Central memory CD4-positive, alpha-beta T cell (primary cell): ENCODE measurements around the gene CYP1A2.
"Not testable (repeated sequence)": the region's sequence is repeated elsewhere in the genome, so short reads cannot be mapped to it uniquely, and the experiment has no call there.

ENCODE experiments used
- DNase-seq: peaks from one replicate; pipeline ENCODE4 v3.0.0; 2022

The CYP1A2 gene

DNA sequence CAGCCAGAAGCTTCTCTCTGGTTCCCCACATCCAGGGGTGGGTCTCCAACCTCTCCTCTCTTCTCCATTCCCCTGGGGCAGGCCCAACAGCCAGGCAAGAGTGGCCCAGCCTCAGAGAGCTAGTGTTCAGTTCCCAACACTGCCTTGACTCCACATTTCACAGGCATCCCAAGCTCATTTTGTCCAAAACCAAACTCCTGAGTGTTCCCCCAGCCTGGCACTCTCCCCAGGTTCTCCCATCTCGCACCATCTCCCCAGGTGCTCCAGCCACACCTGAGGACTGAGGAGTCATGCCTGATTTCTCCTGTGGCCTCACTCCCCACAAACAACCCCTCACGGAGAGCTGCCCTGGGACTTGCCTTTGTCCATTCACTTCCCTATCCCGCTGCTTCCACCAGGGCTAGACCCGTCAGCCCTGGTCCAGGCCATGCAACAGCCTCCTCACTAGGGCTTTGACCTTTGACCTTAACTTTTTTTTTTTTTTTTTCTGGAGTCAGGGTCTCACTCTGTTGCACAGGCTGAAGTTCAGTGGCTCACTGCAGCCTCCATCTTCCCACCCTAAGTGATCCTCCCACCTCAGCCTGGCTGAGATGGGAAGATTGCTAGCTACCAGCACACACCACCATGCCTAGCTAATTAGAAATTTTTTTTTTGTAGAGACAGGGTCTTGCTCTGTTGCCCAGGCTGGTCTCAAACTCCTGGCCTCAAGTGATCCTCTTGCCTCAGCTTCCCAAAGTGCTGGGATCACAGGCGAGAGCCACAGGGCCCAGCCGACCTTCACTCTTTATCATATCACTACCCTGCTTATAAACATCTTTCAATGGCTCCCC, 29.3 kb downstream of the CYP1A2 start:
- DNase-seq = no peak

DNA sequence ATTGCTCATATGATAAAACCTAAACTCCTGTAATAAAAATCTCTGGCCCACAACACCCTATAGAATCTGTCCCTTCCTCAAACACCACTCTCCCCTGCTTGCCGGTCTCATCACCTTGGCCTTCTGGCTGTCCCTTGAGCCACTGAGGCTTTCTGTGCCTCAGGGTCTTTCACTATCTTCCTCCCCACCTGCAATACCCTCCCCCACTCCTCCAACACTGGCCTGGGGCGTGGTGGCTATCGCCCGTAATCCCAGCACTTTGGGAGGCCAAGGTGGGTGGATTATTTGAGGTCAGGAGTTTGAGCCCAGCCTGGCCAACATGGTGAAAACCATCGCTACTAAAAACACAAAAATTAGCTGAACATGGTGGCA, 29.9 kb downstream of the CYP1A2 start:
- no peak for DNase-seq

DNA sequence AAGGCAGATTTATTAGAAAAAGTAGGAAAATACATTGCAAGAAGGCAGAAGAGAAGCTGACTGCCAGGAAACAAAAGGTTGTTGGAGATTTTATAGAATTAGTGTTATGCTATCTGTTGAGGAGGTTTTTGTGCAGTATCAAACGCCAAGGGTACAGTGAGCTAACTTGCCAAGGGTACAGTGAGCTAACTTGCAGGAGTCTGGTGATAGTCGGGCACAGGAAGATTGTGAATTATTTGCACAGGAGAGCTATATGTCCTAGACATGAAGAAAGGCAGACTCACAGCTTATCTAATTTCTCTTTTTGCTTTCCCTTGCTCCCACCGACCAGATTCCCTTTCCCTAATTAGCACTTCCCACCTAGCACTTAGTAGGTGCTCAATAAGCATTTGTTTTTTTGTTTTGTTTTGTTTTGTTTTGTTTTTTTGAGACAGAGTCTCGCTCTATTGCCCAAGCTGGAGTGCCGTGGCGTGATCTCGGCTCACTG, 30.6 kb downstream of the CYP1A2 start:
- DNase-seq = no peak

DNA sequence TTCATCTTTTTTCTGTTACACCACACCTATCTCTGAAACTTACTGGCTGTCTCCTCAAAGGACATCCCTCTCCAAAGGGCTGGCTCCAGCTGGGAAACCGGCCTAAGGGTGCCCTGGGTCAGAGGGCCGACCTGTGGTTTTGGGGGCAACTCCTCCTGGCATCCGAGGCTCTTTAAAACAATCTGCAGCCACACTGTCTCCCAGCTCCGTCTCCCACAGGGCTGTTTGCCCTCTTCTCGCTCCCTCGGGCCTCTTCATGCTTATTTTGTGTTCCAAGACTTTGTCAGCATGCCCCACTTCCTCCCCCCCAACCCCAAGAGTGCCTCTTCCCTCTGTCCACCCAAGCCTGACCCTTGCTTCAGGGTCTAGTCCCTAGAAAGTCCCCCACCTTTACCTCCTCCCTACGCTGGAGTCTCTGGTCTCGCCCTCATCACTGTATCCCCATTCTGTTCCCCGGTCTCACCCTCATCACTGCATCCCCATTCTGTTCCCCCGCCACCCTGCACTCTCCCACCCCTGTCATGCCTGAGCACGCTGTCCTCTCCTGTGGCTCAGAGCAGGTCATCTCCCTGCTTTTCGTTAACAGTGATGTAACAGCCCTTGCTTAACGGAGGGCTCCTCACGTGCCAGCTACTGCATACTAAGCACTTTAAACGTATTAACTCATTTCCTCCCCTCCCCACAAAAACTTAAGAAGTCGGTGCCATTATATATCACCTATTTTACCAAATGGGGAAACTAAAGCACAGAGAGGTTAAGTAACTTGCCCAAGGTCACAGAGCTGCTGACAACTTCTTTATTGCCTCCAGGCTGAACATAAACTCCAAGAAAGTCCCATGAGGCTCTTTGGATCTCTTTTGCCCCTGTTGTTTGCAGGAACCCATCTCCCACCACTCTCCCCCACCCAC, 32.1 kb downstream of the CYP1A2 start:
- peak; percentile 62 for DNase-seq

DNA sequence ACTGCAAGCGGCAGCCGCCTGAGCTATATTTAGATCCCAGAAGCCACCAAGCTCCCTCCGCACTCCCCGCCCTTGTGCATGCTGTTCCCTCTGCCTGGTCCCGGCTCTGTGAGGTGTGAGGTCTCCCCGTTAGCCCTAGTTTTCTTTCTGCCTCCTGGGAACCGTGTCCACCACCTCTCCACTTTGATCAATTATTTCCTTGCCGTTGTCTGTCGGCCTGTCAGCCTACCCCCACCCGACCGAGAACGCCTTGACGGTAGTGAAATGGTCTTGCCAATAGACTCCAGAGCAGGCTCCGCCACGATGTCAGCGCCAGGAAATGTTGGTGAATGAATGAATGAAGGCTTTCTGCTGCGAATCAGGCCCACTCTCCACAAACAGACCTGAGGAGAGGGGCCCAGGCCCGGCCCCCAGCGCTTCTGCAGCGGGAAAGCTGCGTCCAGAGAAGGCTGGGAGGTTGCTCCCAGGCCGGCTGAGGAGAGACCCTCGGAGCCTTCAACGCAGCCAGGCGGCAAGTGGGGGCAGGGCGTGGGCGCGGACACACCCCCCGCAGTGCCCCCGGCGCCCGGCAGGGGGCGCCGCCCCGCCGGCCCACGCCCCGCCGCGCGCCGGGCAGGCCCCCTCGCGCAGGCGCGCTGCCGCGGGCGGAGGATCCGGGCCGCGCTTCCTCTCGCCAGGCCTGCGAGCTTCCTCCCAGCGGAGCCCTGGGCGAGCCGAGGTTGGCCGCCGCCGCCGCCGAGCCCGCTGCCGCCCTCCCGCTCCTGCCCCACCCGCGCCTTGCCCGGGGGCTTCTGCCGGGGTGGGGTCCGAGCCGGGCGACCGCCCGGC, 33.0 kb downstream of the CYP1A2 start, which contains the start of gene CSK:
Gene CSK, plus strand, starts transcription at position 650 of the 828 bp plus-strand sequence. CDS start 16,218 bp downstream, outside the sequence.
- peak; percentile 82 for DNase-seq

DNA sequence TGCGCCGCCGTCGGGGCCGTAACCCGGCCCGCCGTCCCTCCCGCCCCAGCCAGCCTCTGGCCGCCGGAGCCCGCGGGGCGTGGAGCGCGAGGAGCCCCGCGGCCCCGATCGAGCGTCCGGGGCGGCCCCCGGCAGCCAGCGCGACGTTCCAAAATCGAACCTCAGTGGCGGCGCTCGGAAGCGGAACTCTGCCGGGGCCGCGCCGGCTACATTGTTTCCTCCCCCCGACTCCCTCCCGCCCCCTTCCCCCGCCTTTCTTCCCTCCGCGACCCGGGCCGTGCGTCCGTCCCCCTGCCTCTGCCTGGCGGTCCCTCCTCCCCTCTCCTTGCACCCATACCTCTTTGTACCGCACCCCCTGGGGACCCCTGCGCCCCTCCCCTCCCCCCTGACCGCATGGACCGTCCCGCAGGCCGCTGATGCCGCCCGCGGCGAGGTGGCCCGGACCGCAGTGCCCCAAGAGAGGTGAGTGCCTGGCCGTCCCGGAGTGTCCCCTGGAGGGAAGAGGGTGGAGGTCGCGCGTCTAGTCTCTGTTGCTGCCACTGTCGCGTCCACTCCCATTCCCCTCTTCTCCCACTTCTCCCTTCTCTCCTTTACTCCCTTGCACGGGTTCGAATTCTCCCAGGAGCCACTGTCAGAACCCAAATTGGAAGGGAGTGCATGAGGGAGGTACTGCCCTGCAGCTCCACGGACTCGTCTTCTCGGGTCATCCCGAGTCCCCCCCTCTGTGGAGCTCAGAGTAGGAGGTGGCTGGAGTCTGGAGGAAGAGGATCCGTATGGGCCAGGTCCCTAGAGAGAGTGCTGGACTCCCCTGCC, 33.8 kb downstream of the CYP1A2 start:
- DNase-seq = peak; percentile 64

DNA sequence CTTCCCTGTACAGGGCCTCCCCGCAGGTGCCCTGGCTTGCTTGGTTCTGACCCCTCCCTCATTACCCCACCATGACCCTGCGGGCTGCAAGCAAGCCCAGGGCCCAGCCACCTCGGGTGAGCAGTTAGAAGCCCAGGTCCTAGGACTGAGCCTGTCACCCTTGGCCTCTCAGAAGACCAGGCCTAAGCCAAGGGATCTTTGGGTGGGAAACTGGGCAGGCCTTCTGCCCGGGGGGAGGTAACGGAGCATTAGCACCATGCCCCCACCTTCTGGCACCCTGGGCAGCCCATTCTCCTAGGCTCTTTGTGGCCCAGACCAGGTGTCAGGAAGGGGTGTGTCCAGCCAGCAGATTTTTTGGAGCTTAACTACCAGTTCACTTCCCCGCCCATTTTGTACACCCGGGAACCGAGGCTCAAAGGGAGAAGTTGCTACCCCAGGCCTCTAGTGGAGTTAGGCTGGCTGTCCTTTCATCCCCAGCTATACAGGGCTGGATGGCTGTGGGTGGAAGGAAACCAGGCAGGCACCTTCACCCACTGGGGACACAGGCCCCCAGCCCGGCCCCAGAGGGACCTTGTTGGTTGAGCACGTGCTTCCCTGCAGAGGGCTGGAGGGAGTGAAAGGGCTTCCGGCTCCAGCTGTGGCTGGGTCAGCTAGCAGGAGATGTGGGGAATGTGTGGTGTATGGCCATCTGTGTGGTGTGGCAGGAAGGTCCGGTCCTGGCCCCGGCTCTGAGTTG, 34.6 kb downstream of the CYP1A2 start:
- DNase-seq = no peak

DNA sequence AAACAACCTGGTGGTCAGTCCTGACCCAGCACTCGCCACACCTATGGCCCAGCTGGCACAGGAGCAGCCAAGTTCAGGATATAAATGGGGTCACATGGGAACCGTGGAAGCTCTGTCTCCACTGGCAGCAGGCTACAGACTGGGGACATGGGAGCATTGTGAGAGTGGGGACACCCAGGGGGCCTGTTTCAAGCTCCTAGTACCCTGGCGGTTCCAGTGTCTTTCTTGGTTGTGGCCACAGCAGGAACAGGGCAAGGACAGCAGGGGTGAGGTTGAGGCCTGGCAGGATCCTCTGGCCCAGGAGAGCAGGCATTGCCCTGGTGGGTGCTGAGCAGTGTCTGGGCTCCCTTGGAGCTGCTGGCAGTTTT, 35.1 kb downstream of the CYP1A2 start:
- no peak for DNase-seq

DNA sequence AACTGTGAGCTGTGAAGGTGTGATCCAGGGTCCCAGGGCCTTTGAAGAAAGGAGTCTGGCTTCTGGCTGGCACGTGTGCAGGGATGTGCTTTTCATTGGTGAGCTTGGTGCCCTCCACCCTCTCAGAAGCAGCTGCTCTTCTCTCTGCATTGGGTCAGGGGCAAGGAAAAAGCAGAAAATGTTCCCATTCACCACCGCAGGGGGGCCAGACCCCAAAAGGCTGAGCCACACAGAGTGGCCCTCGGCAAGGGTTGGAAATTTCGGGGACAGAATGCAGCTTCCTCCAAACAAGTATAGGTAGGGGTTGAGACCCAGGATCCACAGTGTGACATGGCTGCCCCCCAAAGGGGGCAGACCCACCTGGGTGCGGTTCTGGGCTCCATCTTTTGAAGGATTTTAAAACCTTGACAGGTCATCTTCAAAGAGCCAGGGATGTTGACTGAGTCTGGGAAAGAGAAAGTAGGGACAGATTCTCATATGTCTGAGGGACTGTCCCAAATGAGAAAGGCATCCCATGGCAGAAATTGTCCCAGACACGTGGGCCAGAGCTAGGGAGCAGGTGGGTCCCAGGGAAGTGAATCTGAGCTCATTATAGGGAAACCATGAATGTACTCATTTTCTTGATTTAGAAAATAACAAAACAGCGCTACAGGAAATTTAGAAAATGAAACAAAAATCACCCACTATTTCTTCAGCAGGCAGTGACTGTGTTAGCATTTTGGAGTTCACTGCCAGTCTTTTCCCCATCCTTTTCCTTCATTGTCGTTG, 36.0 kb downstream of the CYP1A2 start:
- no peak for DNase-seq

DNA sequence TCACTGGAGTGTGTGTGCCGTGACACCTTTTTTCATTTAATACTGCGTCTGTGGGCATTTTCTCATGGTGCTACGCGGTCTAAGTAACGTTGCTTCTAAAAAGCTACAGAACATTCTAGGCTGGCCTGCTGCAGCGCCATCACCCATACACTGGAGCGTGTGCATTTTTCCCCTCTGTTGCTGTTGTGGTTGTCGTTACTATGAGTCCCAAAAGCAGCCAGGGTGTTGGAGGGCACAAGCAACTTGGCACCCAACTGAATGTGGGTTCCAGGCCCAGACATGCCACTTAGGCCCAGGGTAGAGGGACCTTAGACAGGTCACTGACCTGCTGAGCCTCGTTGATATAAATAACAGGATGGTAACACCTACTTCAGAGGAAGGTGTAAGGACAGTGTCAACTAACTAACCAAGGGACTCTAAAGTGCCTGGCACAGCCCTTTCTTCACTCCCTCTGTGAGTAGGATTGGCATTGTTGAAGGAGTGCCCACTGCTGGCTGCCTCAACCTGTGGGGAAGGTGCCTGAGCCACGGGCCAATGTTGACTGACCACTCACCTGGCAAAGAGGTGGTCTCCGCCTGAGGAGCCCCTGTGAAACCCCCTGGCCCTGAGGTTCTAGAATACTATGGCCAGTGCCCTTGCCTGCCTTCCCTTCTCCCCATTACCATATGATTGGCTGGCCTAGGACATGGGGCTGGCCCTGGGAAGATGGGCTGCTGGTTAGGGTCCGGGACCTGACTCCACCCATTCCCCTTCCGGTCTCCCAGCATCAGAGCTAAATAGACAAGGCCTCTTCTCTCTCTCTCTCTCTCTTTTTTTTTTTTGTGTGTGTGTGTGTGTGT, 36.8 kb downstream of the CYP1A2 start:
- peak; percentile 40 for DNase-seq

DNA sequence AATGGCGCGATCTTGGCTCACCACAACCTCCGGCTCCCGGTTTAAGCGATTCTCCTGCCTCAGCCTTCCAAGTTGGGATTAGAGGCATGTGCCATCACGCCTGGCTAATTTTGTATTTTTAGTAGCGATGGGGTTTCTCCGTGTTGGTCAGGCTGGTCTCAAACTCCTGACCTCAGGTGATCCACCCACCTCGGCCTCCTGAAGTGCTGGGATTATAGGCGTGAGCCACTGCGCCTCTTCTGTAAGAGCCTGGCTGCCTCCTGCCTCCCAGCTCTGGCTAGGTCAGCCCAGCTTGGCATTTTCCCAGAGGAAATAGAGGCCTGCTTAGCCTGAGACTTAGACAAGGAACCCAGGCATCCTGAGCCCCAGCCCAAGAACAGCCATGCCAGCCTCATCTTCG, 37.4 kb downstream of the CYP1A2 start:
- not testable (repeated sequence) for DNase-seq

DNA sequence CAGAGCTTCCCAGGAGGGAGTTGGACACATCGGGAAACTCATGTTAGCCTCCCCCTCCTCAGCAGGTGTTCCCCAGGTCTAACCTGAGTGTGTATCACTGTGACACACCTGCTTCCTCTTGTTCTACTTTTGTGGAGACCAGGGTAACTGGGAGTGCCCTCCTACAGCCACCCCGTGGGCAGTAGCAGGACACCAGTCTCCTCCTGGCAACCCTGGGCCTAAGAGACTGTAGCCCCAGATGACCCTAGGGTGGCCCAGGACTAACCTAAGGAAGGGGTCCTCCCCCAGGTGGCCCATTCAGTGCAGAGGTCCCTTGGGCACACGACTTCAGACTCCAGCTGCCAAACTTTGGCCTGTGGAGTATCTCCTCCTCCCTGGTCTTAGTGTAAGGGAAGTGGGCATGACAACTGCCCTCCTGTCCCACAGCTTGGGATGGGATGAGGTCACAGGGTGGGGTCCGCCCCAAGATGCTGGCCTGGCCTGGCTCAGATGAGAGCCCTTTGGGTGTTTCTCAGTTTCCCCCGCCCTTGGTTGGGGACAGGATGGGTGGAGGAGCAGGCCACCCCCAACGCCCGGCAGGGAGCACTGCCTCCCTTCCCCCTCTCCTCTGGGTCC, 38.0 kb downstream of the CYP1A2 start:
- DNase-seq = no peak

DNA sequence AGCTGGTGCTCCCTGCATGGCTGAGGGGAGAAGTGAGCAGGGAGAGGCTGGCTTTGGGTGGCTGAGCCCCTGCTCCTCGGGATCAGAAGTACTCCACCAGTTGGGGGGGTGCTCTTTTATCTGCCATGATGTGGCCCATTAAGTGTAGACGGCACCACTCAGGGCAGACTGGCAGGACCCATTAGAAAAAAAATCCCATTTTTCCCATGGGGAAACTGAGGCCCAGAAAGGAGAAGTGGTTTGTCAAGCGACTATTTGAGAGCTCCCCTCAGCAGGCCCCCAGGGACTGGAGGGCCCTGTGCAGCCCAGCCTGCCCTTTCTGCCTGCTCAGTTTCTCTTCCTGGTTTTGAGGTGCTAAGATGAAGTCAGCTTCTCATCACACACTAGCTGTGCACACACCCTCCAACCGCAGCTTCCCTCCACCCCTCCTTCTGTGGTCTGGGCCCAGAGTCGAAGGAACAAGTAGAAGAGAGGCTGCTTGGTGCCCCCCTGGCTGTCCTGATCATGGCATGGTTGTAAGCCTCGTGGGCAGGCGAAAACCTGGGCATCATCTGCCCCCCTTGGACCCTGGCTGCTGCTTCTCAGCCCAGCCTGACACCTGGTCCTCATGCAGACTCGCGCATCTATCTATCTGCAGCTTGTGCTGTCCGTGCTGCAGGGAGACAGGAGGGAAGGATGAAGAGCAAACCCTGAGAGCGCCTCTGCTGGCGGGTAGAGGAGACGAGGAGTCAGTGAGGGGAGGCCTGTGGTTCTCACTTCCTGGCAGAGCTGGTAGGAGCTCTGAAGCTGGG, 38.8 kb downstream of the CYP1A2 start:
- peak; percentile 96 for DNase-seq

DNA sequence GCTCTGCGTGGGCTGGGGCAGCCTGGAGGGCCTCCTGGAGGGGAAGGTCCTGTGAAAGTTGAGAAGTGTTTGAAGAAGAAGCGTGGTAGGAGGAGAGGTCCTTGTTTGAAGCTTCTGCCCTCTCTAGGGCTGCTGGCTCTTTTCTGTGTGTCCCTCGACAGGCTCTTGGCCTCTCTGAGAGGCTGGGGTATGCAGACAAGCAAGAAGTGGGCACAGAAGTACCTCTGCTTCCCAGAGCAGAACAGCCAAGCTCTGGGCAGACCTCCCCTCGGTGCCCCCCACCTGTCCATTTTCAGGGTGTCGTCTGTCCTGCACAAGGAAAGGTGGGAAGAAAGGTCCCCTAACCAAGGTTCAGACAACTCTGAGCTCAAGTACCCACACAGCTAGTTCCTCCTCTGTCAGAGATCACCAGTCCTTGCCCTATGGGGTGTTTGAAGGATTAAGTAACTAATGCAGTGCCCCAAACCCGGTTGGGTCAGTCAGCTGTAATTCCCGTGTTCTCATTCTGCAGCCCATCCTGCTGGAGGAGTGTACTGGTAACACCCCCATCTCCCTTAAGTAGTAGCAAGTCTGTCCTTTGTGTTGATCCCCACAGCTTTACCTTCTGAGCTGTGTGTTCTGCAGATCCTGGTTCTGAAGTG, 39.5 kb downstream of the CYP1A2 start:
- DNase-seq = no peak

DNA sequence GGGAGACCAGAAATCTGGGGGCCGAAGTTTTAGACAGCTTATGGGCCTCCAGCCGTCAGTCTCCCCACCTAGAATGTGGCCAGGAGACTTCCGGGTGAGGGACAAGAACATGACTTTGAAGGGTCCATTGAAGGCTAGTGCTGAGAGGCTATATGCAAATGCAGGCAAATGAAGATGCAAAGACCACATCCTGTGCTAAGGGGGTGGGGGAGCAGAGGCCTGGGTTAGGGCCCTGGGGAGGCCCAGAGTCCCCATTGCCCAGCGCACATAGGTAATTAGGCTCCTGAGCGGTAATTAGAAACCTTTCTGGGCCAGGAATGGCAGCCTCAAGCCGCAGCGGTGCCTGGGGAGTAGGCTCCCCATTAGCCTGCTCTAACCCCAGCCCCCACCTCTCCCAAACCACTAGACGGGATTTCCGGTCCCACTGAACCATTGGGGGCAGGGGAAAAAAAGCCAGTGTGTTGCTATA, 40.1 kb downstream of the CYP1A2 start:
- DNase-seq = peak; percentile 70

DNA sequence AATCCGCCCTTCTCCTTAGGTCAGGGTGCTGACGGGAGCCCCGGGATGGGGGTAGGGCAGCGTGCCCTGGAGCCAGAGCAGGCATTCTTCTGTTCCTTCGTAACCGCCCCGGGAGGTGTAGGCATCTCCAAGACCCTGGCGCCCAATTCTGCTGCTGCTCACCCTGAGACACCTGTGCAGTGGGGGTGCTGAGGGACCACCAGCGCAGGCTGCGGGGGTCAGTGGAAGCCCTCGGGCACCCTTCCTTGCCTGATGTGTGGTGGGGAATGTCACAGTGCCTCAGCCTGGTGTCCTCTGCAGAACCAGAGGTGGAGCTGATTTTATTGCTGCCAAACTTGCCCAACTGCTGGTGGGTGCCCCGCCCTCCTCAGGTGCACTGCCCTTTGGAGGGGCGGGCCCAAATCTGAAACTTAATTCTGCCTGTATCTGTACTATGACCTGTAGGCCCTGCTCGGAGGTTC, 40.6 kb downstream of the CYP1A2 start:
- DNase-seq = no peak

DNA sequence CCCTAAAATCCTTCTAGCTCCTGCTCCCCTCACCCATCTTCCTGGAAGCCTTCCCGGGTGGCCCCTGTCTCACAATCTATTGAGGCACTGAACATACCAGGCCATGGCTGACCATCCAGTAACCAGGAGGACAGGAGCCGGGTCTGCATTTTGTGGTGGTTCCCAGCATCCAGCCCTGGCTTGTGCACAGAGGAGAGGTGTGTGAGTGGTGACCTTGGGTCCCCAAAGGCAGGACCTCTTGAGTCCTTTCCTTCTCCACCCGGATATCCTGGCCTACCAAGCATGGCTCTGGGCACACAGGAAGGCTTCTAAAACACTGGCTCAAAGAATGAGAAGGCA, 41.1 kb downstream of the CYP1A2 start:
- no peak for DNase-seq
